Hepatocyte (in vitro differentiated cells): Measurements from ENCODE around the gene AMBRA1. TPM values are rescaled to one million over a fixed set of nuclear protein-coding genes. Genes with fewer than 3 reads are reported as not detected.

Experiments used
- DNase-seq: peaks from one replicate; pipeline ENCODE4 v3.0.0-alpha.2; 2016; ENCODE audit warnings: low spot score
- H2AFZ ChIP-seq: fragments of 200-600 bp; sonication (generic); 2 replicates; pipeline ENCODE4 v1.6.0; 2016; ENCODE audit warnings: antibody characterized with exemption, mild to moderate bottlenecking
- H3K27ac ChIP-seq: fragments of 200-600 bp; sonication (generic); 2 replicates; pipeline ENCODE4 v1.5.1; 2016; ENCODE audit warnings: mild to moderate bottlenecking
- H3K27me3 ChIP-seq: fragments of 200-600 bp; sonication (generic); 2 replicates; pipeline ENCODE4 v1.6.1; 2016
- H3K36me3 ChIP-seq: fragments of 200-600 bp; sonication (generic); replicated peaks from 2 replicates; pipeline ENCODE4 v1.5.1; 2016; ENCODE audit warnings: low read depth; ENCODE audit not compliant: insufficient read depth
- H3K4me1 ChIP-seq: fragments of 200-600 bp; sonication (generic); 2 replicates; pipeline ENCODE4 v1.5.1; 2016; ENCODE audit warnings: mild to moderate bottlenecking, moderate library complexity; ENCODE audit not compliant: insufficient read depth
- H3K4me2 ChIP-seq: fragments of 200-600 bp; sonication (generic); 2 replicates; pipeline ENCODE4 v1.6.0; 2016
- H3K4me3 ChIP-seq: fragments of 200-600 bp; sonication (generic); 2 replicates; pipeline ENCODE4 v1.5.1; 2016; ENCODE audit warnings: mild to moderate bottlenecking
- H3K79me2 ChIP-seq: fragments of 200-600 bp; sonication (generic); 2 replicates; pipeline ENCODE4 v1.6.0; 2017; ENCODE audit warnings: mild to moderate bottlenecking
- H3K9me2 ChIP-seq: fragments of 200-600 bp; sonication (generic); replicated peaks from 2 replicates; pipeline ENCODE4 v1.6.0; 2017; ENCODE audit warnings: mild to moderate bottlenecking; ENCODE audit not compliant: insufficient read depth
- H3K9me3 ChIP-seq: fragments of 200-600 bp; sonication (generic); 2 replicates; pipeline ENCODE4 v1.5.1; 2016; ENCODE audit warnings: low read depth, mild to moderate bottlenecking
- H4K20me1 ChIP-seq: fragments of 200-600 bp; sonication (generic); 2 replicates; pipeline ENCODE4 v1.6.0; 2016; ENCODE audit warnings: mild to moderate bottlenecking; ENCODE audit not compliant: insufficient read depth, poor library complexity, severe bottlenecking
- CTCF ChIP-seq: fragments of 200-600 bp; sonication (generic); IDR thresholded peaks from 2 replicates; pipeline ENCODE4 v1.5.1; 2016; ENCODE audit warnings: antibody characterized with exemption, mild to moderate bottlenecking; ENCODE audit not compliant: poor library complexity
- EZH2 ChIP-seq: fragments of 200-600 bp; sonication (generic); IDR thresholded peaks from 2 replicates; pipeline ENCODE4 v1.6.1; 2016; ENCODE audit warnings: antibody characterized with exemption, mild to moderate bottlenecking, borderline replicate concordance
- EZH2phosphoT487 ChIP-seq: fragments of 200-600 bp; sonication (generic); IDR thresholded peaks from one replicate; pipeline ENCODE4 v1.6.1; 2018; ENCODE audit warnings: antibody characterized with exemption, mild to moderate bottlenecking, low read depth, moderate library complexity; ENCODE audit not compliant: unreplicated experiment, severe bottlenecking
- WGBS: methylation state at CpG from one replicate; pipeline ENCODE4 v1.1.6; 2016; ENCODE audit warnings: low lambda C conversion rate; ENCODE audit errors: missing lambda C conversion rate; 5-methylcytosine and 5-hydroxymethylcytosine counted together
- polyA plus RNA-seq: library from polyadenylated mRNA; unstranded; fragments of >200 nt; fragmentation: Nextera tagmentation; extraction: Ambion mirVana; gene quantifications from 2 replicates; pipeline ENCODE4 v1.2.1, GENCODE V29; 2016
- total RNA-seq: library from RNA; depleted of rRNA; stranded (reverse); fragments of >200 nt; gene quantifications from 2 replicates; pipeline ENCODE4 v1.2.3, GENCODE V29; 2014

Gene AMBRA1
- total and polyA plus RNA-seq, 2 experiments from 2014 or later, result 7.2 to 31.2 TPM

GRCh38 chr11:46600194-46600960 is 6.6 kb upstream of the AMBRA1 start:
- H3K79me2 ChIP-seq, result no peaks in the 10 kb centered on the region
- H2AFZ ChIP-seq, result no peak overlapping the region
- 84% methylated on average over 3 of the region's 3 CpGs for WGBS
- no peaks in the 10 kb centered on the region for H4K20me1 ChIP-seq
- H3K4me1 ChIP-seq, result no peaks in the 10 kb centered on the region
- no peak for TF ChIP-seq EZH2
- no peak for TF ChIP-seq EZH2phosphoT487
- no peak for TF ChIP-seq CTCF
- H3K27ac ChIP-seq, result peak overlapping the region; percentile 59
- H3K27me3 ChIP-seq, result no peaks in the 10 kb centered on the region
- no peak for DNase-seq
- no peaks in the 10 kb centered on the region for H3K9me3 ChIP-seq
- no peak overlapping the region for H3K4me2 ChIP-seq
- H3K4me3 ChIP-seq, result no peak overlapping the region
- no peaks in the 10 kb centered on the region for H3K9me2 ChIP-seq
- H3K36me3 ChIP-seq, result no peaks in the 10 kb centered on the region

- Histone ChIP-seq H3K9me2 (no peaks in the 10 kb centered on the region), H3K4me3 (no peak overlapping the region), H2AFZ (no peak overlapping the region), H3K27me3 (no peaks in the 10 kb centered on the region), H3K9me3 (no peaks in the 10 kb centered on the region), H3K4me1 (no peaks in the 10 kb centered on the region), H3K36me3 (no peaks in the 10 kb centered on the region), H4K20me1 (no peaks in the 10 kb centered on the region), H3K4me2 (no peak overlapping the region), H3K27ac (peak overlapping the region; percentile 59), H3K79me2 (no peaks in the 10 kb centered on the region)
- WGBS, result 93% methylated on average over 8 of the region's 8 CpGs
- TF ChIP-seq EZH2phosphoT487 (no peak), EZH2 (no peak), CTCF (no peak)
- DNase-seq, result no peak
Observed at GRCh38 chr11:46599340-46600193, 5.7 kb upstream of the AMBRA1 start.

GRCh38 chr11:46597609-46598219 is 3.9 kb upstream of the AMBRA1 start:
- Histone ChIP-seq H3K4me3 (no peak overlapping the region), H3K27me3 (no peaks in the 10 kb centered on the region), H3K4me2 (no peak overlapping the region), H4K20me1 (peaks cover 4% of the 10 kb centered on the region), H3K79me2 (peaks cover 11% of the 10 kb centered on the region), H3K4me1 (peaks cover 1% of the 10 kb centered on the region), H3K36me3 (no peaks in the 10 kb centered on the region), H3K27ac (peak overlapping the region; percentile 67), H2AFZ (no peak overlapping the region), H3K9me2 (no peaks in the 10 kb centered on the region), H3K9me3 (no peaks in the 10 kb centered on the region)
- no peak for TF ChIP-seq CTCF
- no peak for TF ChIP-seq EZH2
- WGBS, result 82% methylated on average over 6 of the region's 6 CpGs
- no peak for DNase-seq
